Activated B cell treated with CpG ODN at 0.5 μM for 24 hours (primary cell): ENCODE measurements around the gene SPX. TPM values are rescaled to one million over a fixed set of nuclear protein-coding genes. Genes with fewer than 3 reads are reported as not detected.
A peak's percentile ranks its signal among the peaks of the same experiment; 100 is the strongest.

Experiments
- ATAC-seq: fragments of 200-7000 bp; cut with Tn5 transposase; one replicate; pipeline ENCODE4 v1.10.0; 2021; ENCODE audit warnings: low read depth, mild to moderate bottlenecking, moderate library complexity
- CTCF ChIA-PET: fragments of 350-600 bp; sonication (Branson Sonifier 250); formaldehyde crosslinking; loops from one replicate; lab custom pipeline; 2021; ENCODE audit warnings: antibody characterized with exemption; lab: Charles Lee
- POLR2A ChIA-PET: fragments of 350-600 bp; sonication (Branson Sonifier 250); formaldehyde crosslinking; loops from one replicate; lab custom pipeline; 2021; ENCODE audit warnings: antibody characterized with exemption; lab: Charles Lee
- DNase-seq: peaks from one replicate; pipeline ENCODE4 v3.0.0; 2022
- H3K27ac Mint-ChIP-seq: one replicate; pipeline ENCODE4 v1.8.0; 2020; ENCODE audit warnings: mixed read lengths
- H3K27me3 Mint-ChIP-seq: one replicate; pipeline ENCODE4 v1.8.0; 2021; ENCODE audit warnings: mixed read lengths
- H3K36me3 Mint-ChIP-seq: one replicate; pipeline ENCODE4 v1.8.0; 2021; ENCODE audit warnings: low read depth, mixed read lengths
- H3K4me1 Mint-ChIP-seq: one replicate; pipeline ENCODE4 v1.8.0; 2021; ENCODE audit warnings: mixed read lengths
- H3K4me3 Mint-ChIP-seq: one replicate; pipeline ENCODE4 v1.8.0; 2020; ENCODE audit warnings: mild to moderate bottlenecking, mixed read lengths
- H3K9me3 Mint-ChIP-seq: one replicate; pipeline ENCODE4 v1.8.0; 2020; ENCODE audit warnings: mixed read lengths
- intact Hi-C: fragments of 100-400 bp; cut with micrococcal nuclease; formaldehyde crosslinking; loops from one replicate; pipeline ENCODE4 v1.15.1; 2024
- total RNA-seq: library from RNA; stranded (reverse); gene quantifications from 2 replicates; pipeline ENCODE4 v1.2.3, GENCODE V29; 2022
- TF ChIP-seq, protein P1 (sequence below): fragments of 200-600 bp; IDR thresholded peaks from one replicate; pipeline ENCODE4 v1.8.0; 2022; ENCODE audit warnings: antibody characterized with exemption, mild to moderate bottlenecking

The SPX gene
- total RNA-seq, 1 donor from 2014 or later: 0.18 TPM

DNA sequence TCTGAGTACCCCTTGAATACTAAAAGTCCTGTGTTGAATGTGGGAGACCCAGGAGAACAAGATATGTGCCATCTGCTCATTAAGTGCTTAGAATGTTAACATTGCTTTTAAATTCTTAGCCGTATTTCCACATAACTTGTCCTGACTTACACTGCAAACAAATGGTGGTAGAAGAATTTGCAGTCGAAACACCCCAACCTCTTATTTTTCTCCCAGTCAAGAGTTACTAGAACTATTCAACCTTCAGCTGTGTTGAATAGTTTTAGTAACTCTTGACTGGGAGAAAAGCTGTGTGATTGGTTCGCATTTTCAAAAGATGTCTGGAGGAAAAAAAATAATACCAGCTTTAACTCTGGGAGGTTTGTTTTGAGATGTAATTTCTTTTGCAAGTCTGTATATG is 7.6 kb upstream of the SPX start:
- Mint-ChIP-seq H3K4me3 (no peak overlapping the region), H3K4me1 (no peaks in the 10 kb centered on the region), H3K27ac (no peak overlapping the region), H3K9me3 (no peaks in the 10 kb centered on the region), H3K27me3 (no peaks in the 10 kb centered on the region), H3K36me3 (peaks cover 30% of the 10 kb centered on the region)
- ATAC-seq: no peak
- ChIA-PET POLR2A (no interaction called here), CTCF (no interaction called here)
- TF ChIP-seq, protein P1, sequence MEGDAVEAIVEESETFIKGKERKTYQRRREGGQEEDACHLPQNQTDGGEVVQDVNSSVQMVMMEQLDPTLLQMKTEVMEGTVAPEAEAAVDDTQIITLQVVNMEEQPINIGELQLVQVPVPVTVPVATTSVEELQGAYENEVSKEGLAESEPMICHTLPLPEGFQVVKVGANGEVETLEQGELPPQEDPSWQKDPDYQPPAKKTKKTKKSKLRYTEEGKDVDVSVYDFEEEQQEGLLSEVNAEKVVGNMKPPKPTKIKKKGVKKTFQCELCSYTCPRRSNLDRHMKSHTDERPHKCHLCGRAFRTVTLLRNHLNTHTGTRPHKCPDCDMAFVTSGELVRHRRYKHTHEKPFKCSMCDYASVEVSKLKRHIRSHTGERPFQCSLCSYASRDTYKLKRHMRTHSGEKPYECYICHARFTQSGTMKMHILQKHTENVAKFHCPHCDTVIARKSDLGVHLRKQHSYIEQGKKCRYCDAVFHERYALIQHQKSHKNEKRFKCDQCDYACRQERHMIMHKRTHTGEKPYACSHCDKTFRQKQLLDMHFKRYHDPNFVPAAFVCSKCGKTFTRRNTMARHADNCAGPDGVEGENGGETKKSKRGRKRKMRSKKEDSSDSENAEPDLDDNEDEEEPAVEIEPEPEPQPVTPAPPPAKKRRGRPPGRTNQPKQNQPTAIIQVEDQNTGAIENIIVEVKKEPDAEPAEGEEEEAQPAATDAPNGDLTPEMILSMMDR: no peak
- DNase-seq: no peak
- intact Hi-C loops: no loop called here

DNA sequence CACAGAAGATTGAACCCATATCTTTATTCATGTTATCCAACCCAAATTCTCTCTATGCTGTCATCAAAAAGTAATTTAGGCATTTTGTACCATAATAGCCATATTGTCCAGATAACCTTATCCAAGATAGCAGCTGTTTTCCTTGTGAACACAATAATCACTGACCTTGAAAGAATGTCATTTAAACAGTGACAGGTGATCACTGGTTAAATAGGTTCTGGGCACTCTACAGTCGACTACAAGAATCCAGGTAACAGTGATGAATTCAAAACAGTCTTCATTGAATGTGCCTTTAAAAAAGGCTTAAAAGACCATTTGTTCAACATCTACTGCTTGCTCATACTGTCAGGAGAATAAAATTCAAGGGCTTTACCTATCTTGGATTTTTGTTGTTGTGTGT is 4.6 kb upstream of the SPX start:
- ChIA-PET CTCF (no interaction called here), POLR2A (no interaction called here)
- H3K9me3 Mint-ChIP-seq: peaks cover 4% of the 10 kb centered on the region
- TF ChIP-seq, protein P1: no peak
- ATAC-seq (no peak), DNase-seq (no peak)
- intact Hi-C loops: no loop called here
- no peaks in the 10 kb centered on the region for H3K4me1 Mint-ChIP-seq
- H3K27ac Mint-ChIP-seq: no peak overlapping the region
- no peak overlapping the region for H3K4me3 Mint-ChIP-seq
- no peaks in the 10 kb centered on the region for H3K27me3 Mint-ChIP-seq
- H3K36me3 Mint-ChIP-seq: peaks cover 10% of the 10 kb centered on the region

DNA sequence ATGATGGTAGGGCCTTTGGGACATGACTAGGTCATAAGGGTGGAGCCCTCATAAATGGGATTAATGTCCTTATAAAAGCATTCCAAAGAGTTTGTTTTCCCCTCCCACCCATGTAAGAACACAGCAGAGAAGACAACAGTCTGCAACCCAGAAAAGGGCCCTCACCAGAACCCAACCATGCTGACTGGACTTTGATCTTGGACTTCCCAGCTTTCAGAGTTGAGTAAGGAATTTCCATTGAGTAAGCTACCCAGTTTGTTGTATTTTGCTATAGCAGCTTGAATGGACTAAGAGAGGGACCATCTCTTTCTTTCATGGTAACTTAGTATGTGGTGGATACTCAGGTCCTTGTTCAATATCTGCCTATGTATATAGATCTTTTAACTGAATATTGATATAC is 2.9 kb upstream of the SPX start:
- Mint-ChIP-seq H3K9me3 (peaks cover 4% of the 10 kb centered on the region), H3K27me3 (no peaks in the 10 kb centered on the region), H3K27ac (no peak overlapping the region), H3K36me3 (peaks cover 3% of the 10 kb centered on the region), H3K4me3 (no peak overlapping the region), H3K4me1 (peaks cover 6% of the 10 kb centered on the region)
- DNase-seq (no peak), ATAC-seq (no peak)
- POLR2A ChIA-PET: no interaction called here
- TF ChIP-seq, protein P1: no peak
- intact Hi-C loops: no loop called here
- CTCF ChIA-PET: no interaction called here

DNA sequence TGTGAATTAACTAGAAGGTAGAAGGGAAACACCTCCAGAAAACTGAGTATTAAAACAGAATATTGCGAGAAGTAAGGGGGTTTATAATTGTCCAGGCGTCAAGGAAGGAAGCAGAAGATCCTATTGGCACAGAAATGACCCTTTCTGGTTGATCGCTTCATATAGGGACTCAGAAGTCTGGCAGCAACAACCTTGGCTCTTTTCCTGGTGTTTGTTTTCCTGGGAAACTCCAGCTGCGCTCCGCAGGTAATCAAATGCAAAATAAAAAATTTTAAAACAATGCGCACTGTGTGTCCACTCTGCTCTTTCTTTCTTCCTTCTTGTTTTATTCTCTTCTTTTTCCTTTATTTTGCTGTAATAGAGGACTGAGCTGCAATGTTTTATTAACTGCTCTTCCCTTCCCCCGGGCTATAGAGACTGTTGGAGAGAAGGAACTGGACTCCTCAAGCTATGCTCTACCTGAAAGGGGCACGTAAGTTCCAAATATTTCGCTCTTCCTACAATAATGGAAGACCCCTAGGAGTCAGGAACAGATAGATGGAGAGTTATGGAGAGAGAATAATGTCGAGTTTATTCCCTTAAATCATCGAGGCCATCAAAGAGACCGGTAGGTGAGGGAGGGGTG is 737 bp downstream of the SPX start:
- CTCF ChIA-PET: interaction anchor here (1.0 kb wide), 1 partner anchor 153 kb away, joined by 4 read pairs; no protein-coding TSS in a partner anchor
- ATAC-seq (no peak), DNase-seq (no peak)
- intact Hi-C loops: no loop called here
- Mint-ChIP-seq H3K4me1 (peaks cover 8% of the 10 kb centered on the region), H3K4me3 (peak overlapping the region; percentile 74), H3K27ac (no peak overlapping the region), H3K36me3 (no peaks in the 10 kb centered on the region), H3K27me3 (peaks cover 21% of the 10 kb centered on the region), H3K9me3 (peaks cover 4% of the 10 kb centered on the region)
- TF ChIP-seq, protein P1: no peak
- POLR2A ChIA-PET: interaction anchor here (0.7 to 2.0 kb wide), 3 partner anchors 25 to 163 kb away, joined by 3 to 18 read pairs (median 3); partner anchors contain the start of genes GOLT1B, PYROXD1 and RECQL

DNA sequence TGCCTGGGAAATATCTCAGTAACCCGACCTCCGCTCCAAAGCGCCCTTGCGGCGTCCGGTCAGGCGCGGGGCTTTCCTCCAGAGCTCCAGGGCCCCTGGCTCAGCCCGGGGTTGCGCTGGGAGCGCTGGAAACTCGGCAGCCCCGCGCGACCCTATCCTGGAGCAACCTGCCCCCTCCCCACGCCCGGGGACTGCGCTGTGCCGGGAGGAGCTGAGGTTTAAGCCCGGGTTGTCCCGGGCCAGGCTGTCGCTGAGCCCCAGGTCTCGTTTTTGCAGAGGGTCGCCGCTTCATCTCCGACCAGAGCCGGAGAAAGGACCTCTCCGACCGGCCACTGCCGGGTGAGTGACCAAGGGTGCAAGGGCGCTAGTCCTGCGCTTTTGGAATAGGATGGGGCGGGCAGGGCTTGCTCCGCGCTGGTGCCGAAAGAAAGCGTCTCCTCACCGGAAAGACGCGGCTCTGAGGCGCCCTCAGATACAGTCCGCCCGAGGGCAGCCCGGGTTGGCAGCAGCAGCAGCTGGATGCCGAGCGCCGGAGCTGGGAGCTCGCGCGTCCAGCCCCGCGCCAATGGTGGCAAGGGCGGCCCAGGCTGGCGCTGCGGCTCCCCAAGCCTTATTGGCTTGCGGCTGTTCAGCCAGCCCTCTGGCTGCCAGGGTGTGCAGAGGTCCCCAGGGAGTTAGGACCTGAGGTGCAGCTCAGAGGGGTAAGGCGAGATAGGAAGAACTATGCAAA is 1.5 kb downstream of the SPX start:
- Mint-ChIP-seq H3K36me3 (no peaks in the 10 kb centered on the region), H3K27ac (no peak overlapping the region), H3K27me3 (peaks cover 24% of the 10 kb centered on the region), H3K9me3 (peaks cover 4% of the 10 kb centered on the region), H3K4me1 (peaks cover 8% of the 10 kb centered on the region), H3K4me3 (peak overlapping the region; percentile 74)
- TF ChIP-seq, protein P1: no peak
- POLR2A ChIA-PET: interaction anchor here (0.9 to 2.0 kb wide), 3 partner anchors 26 to 130 kb away, joined by 3 to 18 read pairs (median 3); partner anchors contain the start of genes GOLT1B, LDHB, PYROXD1 and RECQL
- CTCF ChIA-PET: interaction anchor here (1.0 kb wide), 1 partner anchor 152 kb away, joined by 4 read pairs; no protein-coding TSS in a partner anchor
- intact Hi-C loops: loop anchor here (1.0 kb wide), 1 partner anchor 26 kb away; the partner anchor contains the start of genes GOLT1B and RECQL
- peak; percentile 54 for DNase-seq
- ATAC-seq: peak; percentile 97
